HG03135 (cell line): ENCODE data around the gene MSI1.

Experiments used
- ATAC-seq: cut with Tn5 transposase; IDR thresholded peaks from one replicate; pipeline ENCODE4 v1.9.1; 2021; ENCODE audit warnings: mild to moderate bottlenecking, moderate library complexity; ENCODE audit not compliant: unreplicated experiment

Gene MSI1

GRCh38 chr12:120368789-120369602, at the start of gene MSI1:
Gene MSI1, minus strand, starts transcription at chr12:120369164. Its CDS starts 73 bp downstream, at chr12:120369091.
- ATAC-seq: no peak

- ATAC-seq: no peak
Measured at GRCh38 chr12:120417917-120418580, 49.1 kb upstream of the MSI1 start.

- no peak for ATAC-seq
Measured at GRCh38 chr12:120416490-120417216, 47.7 kb upstream of the MSI1 start.

DNA sequence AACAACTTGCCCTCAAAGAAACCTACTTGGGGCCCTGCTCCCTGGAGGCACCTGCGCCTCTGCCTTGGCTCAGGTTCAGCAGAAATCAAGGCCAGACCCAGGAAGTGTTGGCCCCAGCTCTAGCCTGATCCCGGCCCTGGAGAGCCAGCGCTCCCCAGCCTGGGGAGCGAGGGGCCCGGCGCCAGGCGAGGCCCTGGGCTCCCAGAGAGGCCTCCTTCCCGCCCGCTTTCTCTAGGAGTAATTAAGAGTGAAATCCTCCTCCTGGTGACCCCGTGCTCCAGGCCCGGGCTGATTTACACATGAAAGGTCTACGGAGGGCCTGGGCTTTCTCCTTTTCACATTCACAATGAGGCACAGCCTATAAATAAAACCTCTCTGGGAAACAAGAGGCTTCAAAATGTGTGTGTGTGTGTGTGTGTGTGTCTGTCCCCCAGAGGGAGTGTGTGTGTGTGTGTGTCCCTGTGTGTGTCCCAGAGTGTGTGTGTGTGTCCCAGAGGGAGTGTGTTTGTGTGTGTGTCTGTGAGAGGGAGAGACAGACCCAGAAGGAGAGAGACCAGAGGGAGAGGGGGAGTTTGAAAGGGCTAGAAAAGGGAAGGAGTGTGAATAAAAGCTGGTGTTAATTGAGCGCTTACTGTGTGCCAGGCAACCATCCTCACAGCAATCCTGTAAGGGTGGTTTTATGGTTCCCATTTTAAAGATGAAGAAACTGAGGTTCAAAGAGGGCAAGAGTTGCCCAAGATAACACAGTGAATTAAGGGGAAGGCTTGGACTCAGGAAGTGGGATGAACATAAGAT, 45.1 kb upstream of the MSI1 start:
- ATAC-seq: no peak

- no peak for ATAC-seq
Measured at GRCh38 chr12:120412421-120412820, 43.5 kb upstream of the MSI1 start.

DNA sequence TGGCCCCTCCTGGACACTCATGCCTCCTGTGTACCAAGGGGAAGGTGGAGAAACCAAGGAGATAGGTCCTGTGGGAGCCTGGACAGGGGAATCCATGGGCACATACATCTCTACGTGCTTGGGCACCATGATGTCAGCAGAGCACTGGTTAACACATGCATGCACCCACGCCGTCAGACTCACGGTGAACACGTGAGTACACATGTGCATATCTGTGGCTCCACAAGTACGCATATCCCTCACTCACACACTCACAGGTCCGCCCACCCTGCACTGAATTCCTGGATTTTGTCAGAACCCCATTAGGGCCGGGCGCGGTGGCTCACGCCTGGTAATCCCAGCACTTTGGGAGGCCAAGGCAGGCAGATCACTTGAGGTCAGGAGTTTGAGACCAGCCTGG, 39.8 kb upstream of the MSI1 start:
- no peak for ATAC-seq

DNA sequence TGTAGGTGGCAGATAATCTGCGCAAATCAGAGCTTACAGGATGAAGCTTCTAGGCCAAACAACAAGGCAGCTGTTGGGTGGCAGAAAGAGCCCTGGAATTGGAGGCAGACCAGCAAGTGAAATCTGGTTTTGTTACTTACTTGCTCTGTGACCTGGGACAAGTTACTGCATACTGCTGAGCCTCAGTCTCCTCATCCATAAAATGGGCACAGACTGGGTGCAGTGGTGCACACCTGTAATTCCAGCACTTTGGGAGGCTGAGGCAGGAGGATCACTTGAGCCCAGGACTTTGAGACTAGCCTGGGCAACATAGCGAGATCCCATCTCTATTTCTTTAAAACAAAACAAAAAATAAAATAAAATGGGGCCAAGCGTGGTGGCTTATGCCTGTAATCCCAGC, 37.6 kb upstream of the MSI1 start:
- ATAC-seq: no peak

DNA sequence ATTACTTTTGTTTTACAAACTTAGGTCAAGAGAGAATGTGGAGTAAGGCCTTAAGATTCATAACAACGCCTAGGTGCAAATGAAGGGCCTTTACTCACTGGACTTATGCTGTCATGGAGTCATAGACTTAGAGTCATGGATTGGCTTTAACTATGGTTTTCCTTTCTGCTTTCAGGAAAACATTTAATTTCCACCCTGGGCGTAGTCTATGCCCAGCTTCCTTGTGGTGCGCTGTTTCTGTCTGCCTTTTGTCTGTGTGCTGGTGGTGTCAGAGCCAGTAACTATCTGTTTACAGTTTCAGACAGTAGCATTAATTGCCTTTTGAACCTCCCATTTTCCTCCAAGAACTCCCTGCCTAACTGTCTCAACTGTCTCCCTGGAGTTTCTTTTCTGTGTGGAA, 37.1 kb upstream of the MSI1 start:
- no peak for ATAC-seq

DNA sequence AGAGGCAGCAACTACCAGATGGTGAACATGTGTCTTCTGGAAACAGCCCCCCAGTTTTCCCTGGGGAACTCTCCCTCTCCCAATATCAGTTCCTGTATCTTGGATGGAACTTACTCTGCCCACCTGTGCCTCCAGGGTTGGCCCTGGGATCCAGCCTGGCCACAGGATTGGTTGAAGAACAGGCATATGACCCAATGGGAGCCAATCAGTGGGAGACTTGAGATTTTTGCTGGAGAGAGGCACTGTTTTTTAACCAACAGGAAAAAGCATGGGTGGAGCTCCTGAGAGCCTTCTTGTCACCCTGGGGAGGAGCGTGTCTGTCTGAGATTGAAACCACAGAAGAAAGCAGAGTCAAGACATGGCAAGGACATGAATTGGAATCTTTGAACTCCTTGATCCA, 35.3 kb upstream of the MSI1 start:
- ATAC-seq: no peak

DNA sequence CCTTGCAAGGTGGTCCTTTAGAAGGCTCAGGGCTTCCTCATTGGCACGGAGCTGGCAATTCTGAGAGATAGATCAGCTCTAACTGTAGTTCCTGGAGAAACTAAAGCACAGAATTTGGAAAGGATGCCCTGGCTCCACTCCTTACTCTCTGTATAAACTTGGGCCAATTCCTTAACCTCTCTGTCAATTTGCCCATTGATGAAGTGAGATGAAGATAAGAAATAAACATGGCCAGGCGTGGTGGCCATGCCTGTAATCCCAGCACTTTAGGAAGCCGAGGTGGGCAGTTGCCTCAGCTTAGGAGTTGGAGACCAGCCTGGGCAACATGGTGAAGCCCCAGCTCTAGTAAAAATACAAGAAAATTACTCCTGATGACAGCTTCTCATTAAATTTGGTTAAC, 34.9 kb upstream of the MSI1 start:
- no peak for ATAC-seq

DNA sequence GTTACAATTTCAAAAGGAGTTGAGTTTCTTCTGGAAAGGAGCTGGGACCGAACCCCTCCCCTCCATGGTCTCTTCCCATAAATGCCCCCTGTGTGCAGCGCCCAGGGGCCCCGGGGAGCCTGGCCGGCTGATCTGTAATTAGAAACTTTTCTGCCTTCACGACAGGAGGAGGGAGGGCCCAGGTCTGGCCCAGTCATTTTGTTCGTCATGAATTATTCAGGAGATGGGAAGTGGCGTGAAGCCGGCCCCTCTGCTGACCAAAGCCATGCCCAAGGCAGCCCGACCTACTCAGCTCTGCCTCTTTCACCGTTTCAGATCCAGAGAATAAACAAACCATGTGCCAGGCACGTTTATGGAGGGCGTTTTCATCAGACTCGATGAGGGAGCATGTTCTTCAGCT, 33.3 kb upstream of the MSI1 start:
- ATAC-seq: no peak

GRCh38 chr12:120399531-120399930, 30.6 kb upstream of the MSI1 start:
- no peak for ATAC-seq

- no peak for ATAC-seq
Measured at GRCh38 chr12:120397824-120398540, 29.0 kb upstream of the MSI1 start.

- no peak for ATAC-seq
Measured at GRCh38 chr12:120394483-120395367, 25.8 kb upstream of the MSI1 start.

GRCh38 chr12:120390540-120391120, 21.7 kb upstream of the MSI1 start:
- no peak for ATAC-seq

- no peak for ATAC-seq
Measured at GRCh38 chr12:120388691-120389481, 19.9 kb upstream of the MSI1 start.

- no peak for ATAC-seq
Measured at GRCh38 chr12:120381752-120382419, 12.9 kb upstream of the MSI1 start.

- no peak for ATAC-seq
Measured at GRCh38 chr12:120378036-120378435, 9.1 kb upstream of the MSI1 start.
